HL-60 (cell line): Measurements from ENCODE around the gene ASB18.

ENCODE experiments used
- GABPA ChIP-seq: IDR thresholded peaks from 2 replicates; pipeline ENCODE4 v1.6.1; 2012; ENCODE audit warnings: low read depth
- POLR2AphosphoS5 ChIP-seq: IDR thresholded peaks from 2 replicates; pipeline ENCODE4 v1.6.1; 2012; ENCODE audit warnings: low read depth
- REST ChIP-seq: IDR thresholded peaks from 2 replicates; pipeline ENCODE4 v1.6.1; 2012; ENCODE audit warnings: low read depth; ENCODE audit not compliant: insufficient replicate concordance
- TF ChIP-seq, protein P1 (sequence below): IDR thresholded peaks from one replicate; pipeline ENCODE4 v1.5.1; 2011; ENCODE audit warnings: low read length, control low read depth, inconsistent platforms; ENCODE audit not compliant: insufficient read depth

DNA sequence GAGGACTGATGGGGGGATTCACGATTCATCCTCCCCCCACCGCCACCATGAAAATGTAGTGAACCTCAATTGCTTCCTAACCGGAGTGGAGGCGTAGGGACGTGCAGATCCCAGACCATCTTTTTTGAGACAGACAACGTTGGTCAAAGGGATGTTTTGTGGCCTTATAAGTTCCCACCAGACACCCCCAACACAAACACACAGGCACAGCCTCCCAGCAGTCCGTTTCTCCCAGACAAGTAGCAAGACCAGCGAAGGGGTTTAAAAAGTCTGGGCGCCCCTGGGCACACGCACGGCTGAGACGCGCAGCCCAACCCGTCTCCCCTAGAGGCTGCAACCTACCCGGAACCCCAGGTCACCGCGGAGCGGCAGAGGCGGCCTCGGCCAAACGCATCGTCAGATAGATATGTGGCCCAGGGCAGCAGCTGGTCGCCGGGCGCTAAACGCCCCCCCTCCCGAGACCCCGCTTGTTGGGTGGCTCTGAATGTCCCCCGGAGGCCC, 97.4 kb downstream of the ASB18 start:
- TF ChIP-seq, protein P1, sequence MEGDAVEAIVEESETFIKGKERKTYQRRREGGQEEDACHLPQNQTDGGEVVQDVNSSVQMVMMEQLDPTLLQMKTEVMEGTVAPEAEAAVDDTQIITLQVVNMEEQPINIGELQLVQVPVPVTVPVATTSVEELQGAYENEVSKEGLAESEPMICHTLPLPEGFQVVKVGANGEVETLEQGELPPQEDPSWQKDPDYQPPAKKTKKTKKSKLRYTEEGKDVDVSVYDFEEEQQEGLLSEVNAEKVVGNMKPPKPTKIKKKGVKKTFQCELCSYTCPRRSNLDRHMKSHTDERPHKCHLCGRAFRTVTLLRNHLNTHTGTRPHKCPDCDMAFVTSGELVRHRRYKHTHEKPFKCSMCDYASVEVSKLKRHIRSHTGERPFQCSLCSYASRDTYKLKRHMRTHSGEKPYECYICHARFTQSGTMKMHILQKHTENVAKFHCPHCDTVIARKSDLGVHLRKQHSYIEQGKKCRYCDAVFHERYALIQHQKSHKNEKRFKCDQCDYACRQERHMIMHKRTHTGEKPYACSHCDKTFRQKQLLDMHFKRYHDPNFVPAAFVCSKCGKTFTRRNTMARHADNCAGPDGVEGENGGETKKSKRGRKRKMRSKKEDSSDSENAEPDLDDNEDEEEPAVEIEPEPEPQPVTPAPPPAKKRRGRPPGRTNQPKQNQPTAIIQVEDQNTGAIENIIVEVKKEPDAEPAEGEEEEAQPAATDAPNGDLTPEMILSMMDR: no peak
- TF ChIP-seq POLR2AphosphoS5 (no peak), GABPA (no peak), REST (no peak)
